SU-DHL-6 (cell line): ENCODE results near the gene DNAJC11.
A peak's percentile ranks its signal among the peaks of the same experiment; 100 is the strongest.

Experiments
- CTCF ChIP-seq: fragments of 200-600 bp; sonication (generic); IDR thresholded peaks from one replicate; pipeline ENCODE4 v1.5.1; 2017; ENCODE audit warnings: antibody characterized with exemption, mild to moderate bottlenecking, low read length, moderate library complexity; ENCODE audit not compliant: insufficient read depth, poor library complexity, severe bottlenecking
- EZH2phosphoT487 ChIP-seq: fragments of 200-600 bp; sonication (generic), shearing (Covaris generic); conservative IDR thresholded peaks from 2 replicates; pipeline ENCODE4 v1.6.1; 2018; ENCODE audit warnings: mild to moderate bottlenecking, antibody characterized with exemption, low read length, moderate library complexity, mixed read lengths

GRCh38 chr1:6727535-6727934, 25.9 kb upstream of the DNAJC11 start:
- TF ChIP-seq CTCF = peak; percentile 95
- TF ChIP-seq EZH2phosphoT487 = no peak
